GM12891 (cell line): ENCODE measurements around the gene DGKI.

Experiments used
- POLR2A ChIP-seq: IDR thresholded peaks from 2 replicates; pipeline ENCODE4 v1.6.1; 2011; ENCODE audit warnings: low read depth, low read length, control low read depth
- TAF1 ChIP-seq: IDR thresholded peaks from 2 replicates; pipeline ENCODE4 v1.6.1; 2011; ENCODE audit warnings: low read depth, low read length, control low read depth

DNA sequence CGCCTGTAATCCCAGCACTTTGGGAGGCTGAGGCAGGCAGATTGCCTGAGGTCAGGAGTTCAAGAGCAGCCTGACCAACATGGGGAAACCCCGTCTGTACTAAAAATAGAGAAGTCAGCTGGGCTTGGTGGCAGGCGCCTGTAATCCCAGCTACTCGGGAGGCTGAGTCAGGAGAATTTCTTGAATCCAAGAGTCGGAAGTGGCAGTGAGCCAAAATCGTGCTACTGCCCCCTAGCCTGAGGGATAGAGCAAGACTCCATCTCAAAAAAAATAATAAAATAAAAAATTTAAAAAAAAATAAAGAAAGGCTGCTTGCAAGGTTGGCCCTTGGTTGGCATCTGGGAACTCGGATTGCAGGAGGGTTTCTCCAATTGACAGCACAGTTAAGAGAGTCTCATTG lies 221.6 kb downstream of the DGKI start:
- TF ChIP-seq POLR2A (no peak), TAF1 (no peak)
